CD14-positive monocyte (primary cell): Measurements from ENCODE around the gene PLXNA4. TPM values are rescaled to one million over a fixed set of nuclear protein-coding genes. Genes with fewer than 3 reads are reported as not detected.

Experiments used
- DNase-seq, 3 donors: peaks; one replicate each; pipeline ENCODE4 v3.0.0-alpha.2; 2011 to 2022
- H2AFZ ChIP-seq: 2 replicates; pipeline ENCODE4 v1.6.0; 2012; ENCODE audit warnings: mild to moderate bottlenecking, low read depth, low read length, inconsistent platforms; ENCODE audit not compliant: insufficient read depth, poor library complexity, severe bottlenecking
- H3K27ac ChIP-seq, 2 donors: 1 replicate in 1 of 2; 2 replicates in 1 of 2; pipeline ENCODE4 v1.5.1; 2012 to 2013; ENCODE audit warnings: low read length in 2 of 2, control low read depth in 1 of 2, inconsistent platforms in 1 of 2, low read depth in 1 of 2, mild to moderate bottlenecking in 1 of 2
- H3K27me3 ChIP-seq, 2 donors: one replicate each; pipeline versions ENCODE4 v1.6.0 to v1.6.1; 2011 to 2013; ENCODE audit warnings: low read length in 2 of 2; ENCODE audit not compliant: control insufficient read depth in 2 of 2, insufficient read depth in 2 of 2
- H3K36me3 ChIP-seq, 2 donors: replicated peaks in 1 of 2; 1 replicate in 1 of 2; 2 replicates in 1 of 2; pipeline versions ENCODE4 v1.5.1 to v1.6.1; 2012 to 2013; ENCODE audit warnings: low read length in 2 of 2, control low read depth in 1 of 2, inconsistent platforms in 1 of 2, mild to moderate bottlenecking in 1 of 2; ENCODE audit not compliant: insufficient read depth in 2 of 2, control insufficient read depth in 1 of 2
- H3K4me1 ChIP-seq, 2 donors: 1 replicate in 1 of 2; 2 replicates in 1 of 2; pipeline versions ENCODE4 v1.5.1 to v1.6.1; 2012 to 2013; ENCODE audit warnings: low read length in 2 of 2, control low read depth in 1 of 2, inconsistent platforms in 1 of 2, mild to moderate bottlenecking in 1 of 2, moderate library complexity in 1 of 2; ENCODE audit not compliant: insufficient read depth in 2 of 2, control insufficient read depth in 1 of 2
- H3K4me2 ChIP-seq: replicated peaks from 2 replicates; pipeline ENCODE3; 2012; ENCODE audit warnings: low read length, moderate library complexity, mild to moderate bottlenecking; ENCODE audit not compliant: poor library complexity, severe bottlenecking; ENCODE audit errors: extremely low read depth
- H3K4me3 ChIP-seq, 3 experiments: fragments of 200-600 bp in 1 of 3; sonication (generic) in 1 of 3; replicated peaks in 1 of 3; 1 replicate in 2 of 3; 2 replicates in 1 of 3; pipeline ENCODE4 v1.5.1; 2011 to 2013; ENCODE audit warnings: low read length in 3 of 3, mild to moderate bottlenecking in 3 of 3, control low read depth in 2 of 3, low read depth in 2 of 3, inconsistent platforms in 1 of 3, moderate library complexity in 1 of 3
- H3K79me2 ChIP-seq: 2 replicates; pipeline ENCODE4 v1.6.0; 2012; ENCODE audit warnings: mild to moderate bottlenecking, control low read depth, inconsistent platforms, low read length, moderate library complexity; ENCODE audit not compliant: insufficient read depth
- H3K9ac ChIP-seq: 2 replicates; pipeline ENCODE4 v1.6.0; 2017; ENCODE audit warnings: low read length, mild to moderate bottlenecking; ENCODE audit not compliant: insufficient read depth, poor library complexity, severe bottlenecking
- H3K9me3 ChIP-seq, 2 donors: replicated peaks in 1 of 2; 1 replicate in 1 of 2; 2 replicates in 1 of 2; pipeline versions ENCODE4 v1.5.1 to v1.6.1; 2012 to 2013; ENCODE audit warnings: low read length in 2 of 2, control low read depth in 1 of 2; ENCODE audit not compliant: control insufficient read depth in 1 of 2, insufficient read depth in 1 of 2
- H4K20me1 ChIP-seq: 2 replicates; pipeline ENCODE4 v1.6.0; 2012; ENCODE audit warnings: mild to moderate bottlenecking, low read length, control low read depth, moderate library complexity; ENCODE audit not compliant: insufficient read depth
- H3K27ac Mint-ChIP-seq, 7 donors: one replicate each; pipeline ENCODE4 v1.8.0; 2020; ENCODE audit warnings: mild to moderate bottlenecking in 7 of 7, mixed read lengths in 7 of 7, moderate library complexity in 6 of 7, inconsistent platforms in 2 of 7
- H3K27me3 Mint-ChIP-seq, 3 donors: one replicate each; pipeline ENCODE4 v1.8.0; 2021 to 2022; ENCODE audit warnings: low read depth in 3 of 3, mild to moderate bottlenecking in 3 of 3, mixed read lengths in 3 of 3, moderate library complexity in 3 of 3, inconsistent platforms in 1 of 3
- H3K36me3 Mint-ChIP-seq, 2 donors: one replicate each; pipeline ENCODE4 v1.8.0; 2020; ENCODE audit warnings: mixed read lengths in 2 of 2, inconsistent platforms in 1 of 2, mild to moderate bottlenecking in 1 of 2
- H3K4me1 Mint-ChIP-seq: one replicate; pipeline ENCODE4 v1.8.0; 2020; ENCODE audit warnings: mild to moderate bottlenecking, mixed read lengths
- H3K4me3 Mint-ChIP-seq, 2 donors: one replicate each; pipeline ENCODE4 v1.8.0; 2020; ENCODE audit warnings: mild to moderate bottlenecking in 2 of 2, mixed read lengths in 2 of 2, moderate library complexity in 1 of 2
- H3K9me3 Mint-ChIP-seq, 7 donors: one replicate each; pipeline ENCODE4 v1.8.0; 2020 to 2022; ENCODE audit warnings: mixed read lengths in 7 of 7, mild to moderate bottlenecking in 6 of 7, moderate library complexity in 6 of 7, inconsistent platforms in 2 of 7
- CTCF ChIP-seq: fragments of 200-600 bp; IDR thresholded peaks from one replicate; pipeline ENCODE4 v1.8.0; 2022; ENCODE audit warnings: antibody characterized with exemption, mild to moderate bottlenecking
- WGBS: methylation state at CpG from one replicate; pipeline ENCODE4 v1.1.5; 2013; ENCODE audit warnings: missing lambda C conversion rate; ENCODE audit not compliant: insufficient coverage; 5-methylcytosine and 5-hydroxymethylcytosine counted together
- intact Hi-C, 2 donors: fragments of 100-400 bp; cut with micrococcal nuclease; formaldehyde crosslinking; loops; one replicate each; pipeline versions ENCODE4 v1.15.0 to v1.15.1; 2023
- polyA plus RNA-seq, 3 donors: library from polyadenylated mRNA; depleted of rRNA in 1 of 3; unstranded in 2 of 3; stranded (reverse) in 1 of 3; fragments of 300-500 nt in 2 of 3; fragments of >200 nt in 1 of 3; fragmentation: Illumina TruSeq in 2 of 3; gene quantifications; 1 replicate in 2 of 3; 2 replicates in 1 of 3; pipeline ENCODE4 v1.2.3, GENCODE V29; 2012 to 2021

Gene PLXNA4
- polyA plus RNA-seq, 3 donors, result not detected

GRCh38 chr7:132158166-132158565 is 418.1 kb downstream of the PLXNA4 start:
- Histone ChIP-seq H3K27me3 (no peaks in the 10 kb centered on the region), H2AFZ (no peak overlapping the region), H3K79me2 (no peaks in the 10 kb centered on the region), H3K27ac (no peak overlapping the region), H3K4me2 (no peak overlapping the region), H4K20me1 (no peaks in the 10 kb centered on the region), H3K9me3 (no peaks in the 10 kb centered on the region), H3K36me3 (no peaks in the 10 kb centered on the region), H3K4me3 (no peak overlapping the region), H3K4me1 (no peaks in the 10 kb centered on the region), H3K9ac (no peak overlapping the region)
- no peak for TF ChIP-seq CTCF
- peaks cover 0 to 3% (median 0%) of the 10 kb centered on the region in 7 donors for H3K9me3 Mint-ChIP-seq
- H3K4me3 Mint-ChIP-seq, result no peak overlapping the region
- no peaks in the 10 kb centered on the region for H3K36me3 Mint-ChIP-seq
- WGBS, result 83% methylated on average over 1 of the region's 2 CpGs
- DNase-seq, result no peak
- no peak overlapping the region for H3K27ac Mint-ChIP-seq
- intact Hi-C loops, result no loop called here
- peaks cover 8 to 13% (median 9%) of the 10 kb centered on the region in 3 donors for H3K27me3 Mint-ChIP-seq
- H3K4me1 Mint-ChIP-seq, result no peaks in the 10 kb centered on the region

- Mint-ChIP-seq H3K4me1 (no peaks in the 10 kb centered on the region), H3K27me3 (peaks cover 8 to 13% (median 10%) of the 10 kb centered on the region in 3 donors), H3K36me3 (no peaks in the 10 kb centered on the region), H3K27ac (no peak overlapping the region), H3K9me3 (no peaks in the 10 kb centered on the region), H3K4me3 (peak overlapping the region in 1 of 2 donors; percentile 39)
- no peak overlapping the region for H3K27ac ChIP-seq
- no peaks in the 10 kb centered on the region for H3K27me3 ChIP-seq
- H3K4me2 ChIP-seq, result no peak overlapping the region
- WGBS, result 100% methylated on average over 2 of the region's 5 CpGs
- no peak overlapping the region for H3K9ac ChIP-seq
- no peak for DNase-seq
- no peak overlapping the region for H2AFZ ChIP-seq
- intact Hi-C loops, result no loop called here
- H3K9me3 ChIP-seq, result no peaks in the 10 kb centered on the region
- H3K36me3 ChIP-seq, result no peaks in the 10 kb centered on the region
- no peaks in the 10 kb centered on the region for H3K79me2 ChIP-seq
- TF ChIP-seq CTCF, result no peak
- no peaks in the 10 kb centered on the region for H3K4me1 ChIP-seq
- H4K20me1 ChIP-seq, result no peaks in the 10 kb centered on the region
- H3K4me3 ChIP-seq, result no peak overlapping the region
These were observed 420.6 kb downstream of the PLXNA4 start for GRCh38 chr7:132155715-132156114.
